SK-N-SH (cell line): Measurements from ENCODE around the gene PPP3CB.

Experiments
- EP300 ChIP-seq, 2 experiments: IDR thresholded peaks; 2 replicates each; pipeline versions ENCODE4 v1.4.0 to v1.6.1; 2012; ENCODE audit warnings: borderline replicate concordance in 1 of 2, low read depth in 1 of 2, low read length in 1 of 2
- FOSL2 ChIP-seq: IDR thresholded peaks from 2 replicates; pipeline ENCODE4 v1.4.0; 2012; ENCODE audit warnings: low read depth, mild to moderate bottlenecking, moderate library complexity, borderline replicate concordance
- JUND ChIP-seq: IDR thresholded peaks from 2 replicates; pipeline ENCODE4 v1.4.0; 2012
- NRF1 ChIP-seq: IDR thresholded peaks from 2 replicates; pipeline ENCODE4 v1.6.1; 2012; ENCODE audit warnings: low read depth, mild to moderate bottlenecking, low read length
- POLR2AphosphoS5 ChIP-seq: IDR thresholded peaks from 2 replicates; pipeline ENCODE4 v1.6.1; 2012; ENCODE audit warnings: low read depth, low read length
- RAD21 ChIP-seq: IDR thresholded peaks from 2 replicates; pipeline ENCODE4 v1.6.1; 2012; ENCODE audit warnings: mild to moderate bottlenecking, low read length
- SMC3 ChIP-seq: IDR thresholded peaks from 2 replicates; pipeline ENCODE4 v1.6.1; 2012; ENCODE audit warnings: low read depth, low read length, improper control_type of control experiment
- TAF1 ChIP-seq: IDR thresholded peaks from 2 replicates; pipeline ENCODE4 v1.6.1; 2012; ENCODE audit warnings: low read depth, mild to moderate bottlenecking, low read length, moderate library complexity, borderline replicate concordance
- TF ChIP-seq, protein P1 (sequence below): fragments of 200-600 bp; sonication (generic); IDR thresholded peaks from 2 replicates; pipeline ENCODE4 v1.6.1; 2017; ENCODE audit warnings: antibody characterized with exemption, mild to moderate bottlenecking, moderate library complexity
- TF ChIP-seq, protein P2 (sequence below): IDR thresholded peaks from 2 replicates; pipeline ENCODE4 v1.6.1; 2012; ENCODE audit warnings: mild to moderate bottlenecking, low read depth, low read length, moderate library complexity
- TF ChIP-seq, protein P3 (sequence below): IDR thresholded peaks from 2 replicates; pipeline ENCODE4 v1.4.0; 2012; ENCODE audit warnings: low read depth, borderline replicate concordance

DNA sequence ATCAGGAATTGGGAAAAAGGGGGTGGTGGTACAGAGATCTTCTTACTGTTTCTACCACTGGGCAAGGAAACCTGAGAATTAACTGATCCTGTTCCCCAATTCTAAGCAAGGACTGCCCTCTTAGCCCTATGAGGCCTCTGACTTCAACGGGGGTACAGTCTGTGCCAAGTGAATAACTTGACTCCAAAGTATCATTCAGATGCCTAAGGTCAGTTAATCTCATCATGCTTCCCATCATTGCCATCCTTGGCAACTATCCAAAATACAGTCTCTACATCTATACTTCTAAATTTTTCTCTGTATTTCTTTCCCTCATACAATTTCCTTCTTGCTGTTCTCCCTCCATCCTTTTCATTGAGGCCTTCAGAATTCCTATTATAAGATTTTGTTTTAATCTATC, 10.5 kb downstream of the PPP3CB start:
- TF ChIP-seq, protein P1, sequence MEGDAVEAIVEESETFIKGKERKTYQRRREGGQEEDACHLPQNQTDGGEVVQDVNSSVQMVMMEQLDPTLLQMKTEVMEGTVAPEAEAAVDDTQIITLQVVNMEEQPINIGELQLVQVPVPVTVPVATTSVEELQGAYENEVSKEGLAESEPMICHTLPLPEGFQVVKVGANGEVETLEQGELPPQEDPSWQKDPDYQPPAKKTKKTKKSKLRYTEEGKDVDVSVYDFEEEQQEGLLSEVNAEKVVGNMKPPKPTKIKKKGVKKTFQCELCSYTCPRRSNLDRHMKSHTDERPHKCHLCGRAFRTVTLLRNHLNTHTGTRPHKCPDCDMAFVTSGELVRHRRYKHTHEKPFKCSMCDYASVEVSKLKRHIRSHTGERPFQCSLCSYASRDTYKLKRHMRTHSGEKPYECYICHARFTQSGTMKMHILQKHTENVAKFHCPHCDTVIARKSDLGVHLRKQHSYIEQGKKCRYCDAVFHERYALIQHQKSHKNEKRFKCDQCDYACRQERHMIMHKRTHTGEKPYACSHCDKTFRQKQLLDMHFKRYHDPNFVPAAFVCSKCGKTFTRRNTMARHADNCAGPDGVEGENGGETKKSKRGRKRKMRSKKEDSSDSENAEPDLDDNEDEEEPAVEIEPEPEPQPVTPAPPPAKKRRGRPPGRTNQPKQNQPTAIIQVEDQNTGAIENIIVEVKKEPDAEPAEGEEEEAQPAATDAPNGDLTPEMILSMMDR, result no peak
- TF ChIP-seq POLR2AphosphoS5, result no peak
- TF ChIP-seq, protein P2, sequence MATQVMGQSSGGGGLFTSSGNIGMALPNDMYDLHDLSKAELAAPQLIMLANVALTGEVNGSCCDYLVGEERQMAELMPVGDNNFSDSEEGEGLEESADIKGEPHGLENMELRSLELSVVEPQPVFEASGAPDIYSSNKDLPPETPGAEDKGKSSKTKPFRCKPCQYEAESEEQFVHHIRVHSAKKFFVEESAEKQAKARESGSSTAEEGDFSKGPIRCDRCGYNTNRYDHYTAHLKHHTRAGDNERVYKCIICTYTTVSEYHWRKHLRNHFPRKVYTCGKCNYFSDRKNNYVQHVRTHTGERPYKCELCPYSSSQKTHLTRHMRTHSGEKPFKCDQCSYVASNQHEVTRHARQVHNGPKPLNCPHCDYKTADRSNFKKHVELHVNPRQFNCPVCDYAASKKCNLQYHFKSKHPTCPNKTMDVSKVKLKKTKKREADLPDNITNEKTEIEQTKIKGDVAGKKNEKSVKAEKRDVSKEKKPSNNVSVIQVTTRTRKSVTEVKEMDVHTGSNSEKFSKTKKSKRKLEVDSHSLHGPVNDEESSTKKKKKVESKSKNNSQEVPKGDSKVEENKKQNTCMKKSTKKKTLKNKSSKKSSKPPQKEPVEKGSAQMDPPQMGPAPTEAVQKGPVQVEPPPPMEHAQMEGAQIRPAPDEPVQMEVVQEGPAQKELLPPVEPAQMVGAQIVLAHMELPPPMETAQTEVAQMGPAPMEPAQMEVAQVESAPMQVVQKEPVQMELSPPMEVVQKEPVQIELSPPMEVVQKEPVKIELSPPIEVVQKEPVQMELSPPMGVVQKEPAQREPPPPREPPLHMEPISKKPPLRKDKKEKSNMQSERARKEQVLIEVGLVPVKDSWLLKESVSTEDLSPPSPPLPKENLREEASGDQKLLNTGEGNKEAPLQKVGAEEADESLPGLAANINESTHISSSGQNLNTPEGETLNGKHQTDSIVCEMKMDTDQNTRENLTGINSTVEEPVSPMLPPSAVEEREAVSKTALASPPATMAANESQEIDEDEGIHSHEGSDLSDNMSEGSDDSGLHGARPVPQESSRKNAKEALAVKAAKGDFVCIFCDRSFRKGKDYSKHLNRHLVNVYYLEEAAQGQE, result no peak
- no peak for TF ChIP-seq JUND
- no peak for TF ChIP-seq RAD21
- no peak for TF ChIP-seq EP300 (IDR thresholded peaks at IDR 0.05; ENCODE audit: borderline replicate concordance in 1 of 2, low read depth in 1 of 2, low read length in 1 of 2)
- no peak for TF ChIP-seq TAF1
- TF ChIP-seq FOSL2, result no peak
- TF ChIP-seq, protein P3, sequence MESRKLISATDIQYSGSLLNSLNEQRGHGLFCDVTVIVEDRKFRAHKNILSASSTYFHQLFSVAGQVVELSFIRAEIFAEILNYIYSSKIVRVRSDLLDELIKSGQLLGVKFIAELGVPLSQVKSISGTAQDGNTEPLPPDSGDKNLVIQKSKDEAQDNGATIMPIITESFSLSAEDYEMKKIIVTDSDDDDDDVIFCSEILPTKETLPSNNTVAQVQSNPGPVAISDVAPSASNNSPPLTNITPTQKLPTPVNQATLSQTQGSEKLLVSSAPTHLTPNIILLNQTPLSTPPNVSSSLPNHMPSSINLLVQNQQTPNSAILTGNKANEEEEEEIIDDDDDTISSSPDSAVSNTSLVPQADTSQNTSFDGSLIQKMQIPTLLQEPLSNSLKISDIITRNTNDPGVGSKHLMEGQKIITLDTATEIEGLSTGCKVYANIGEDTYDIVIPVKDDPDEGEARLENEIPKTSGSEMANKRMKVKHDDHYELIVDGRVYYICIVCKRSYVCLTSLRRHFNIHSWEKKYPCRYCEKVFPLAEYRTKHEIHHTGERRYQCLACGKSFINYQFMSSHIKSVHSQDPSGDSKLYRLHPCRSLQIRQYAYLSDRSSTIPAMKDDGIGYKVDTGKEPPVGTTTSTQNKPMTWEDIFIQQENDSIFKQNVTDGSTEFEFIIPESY, result no peak
- TF ChIP-seq SMC3, result no peak
- no peak for TF ChIP-seq NRF1
